T-helper 1 cell treated with Interleukin-12 subunit alpha and Interleukin-12 subunit beta and Interleukin-4 antibody, amounts not matched to agents 30 ng/mL and 1 ng/mL, for 36 hours (primary cell): Measurements from ENCODE around the gene OR6F1. TPM values are rescaled to one million over a fixed set of nuclear protein-coding genes. Genes with fewer than 3 reads are reported as not detected.
"Not testable (repeated sequence)": the region's sequence is repeated elsewhere in the genome, so short reads cannot be mapped to it uniquely, and the experiment has no call there.

ENCODE experiments used
- intact Hi-C: fragments of 100-400 bp; cut with micrococcal nuclease; formaldehyde crosslinking; loops from one replicate; pipeline ENCODE4 v1.15.1; 2024
- total RNA-seq: library from RNA; stranded (reverse); gene quantifications from 2 replicates; pipeline ENCODE4 v1.2.3, GENCODE V29; 2022

OR6F1 gene
- not detected in 2 replicates for total RNA-seq

DNA sequence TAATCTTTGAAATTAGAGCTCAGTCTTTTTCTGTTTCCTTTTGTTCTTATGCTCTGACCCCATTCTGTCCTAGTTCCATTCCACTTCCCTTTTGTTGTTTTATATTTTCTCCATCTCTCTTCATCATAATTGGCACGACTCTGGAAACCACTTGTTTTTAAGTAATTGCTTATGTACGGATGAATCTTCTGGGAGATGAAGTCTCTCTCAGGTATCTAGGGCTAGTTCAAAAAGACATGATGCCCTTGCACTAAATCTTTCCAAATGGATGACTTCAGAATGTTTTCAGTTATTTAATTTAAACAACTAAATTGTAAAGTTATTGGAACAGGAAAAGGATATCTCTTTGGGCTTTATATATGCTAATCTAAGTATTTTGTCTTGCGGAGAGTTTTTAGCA, at the start of gene OR6F1:
OR6F1 (minus strand) TSS at position 101 of the 400 bp plus-strand sequence. CDS start 3,891 bp downstream, outside the sequence.
- intact Hi-C loops, result no loop called here

GRCh38 chr1:247760456-247760855, 44.0 kb upstream of the OR6F1 start, which contains the start of gene OR1C1:
Gene OR1C1 (minus strand): TSS chr1:247760556. CDS start chr1:247758406, 2,150 bp downstream.
- intact Hi-C loops, result no loop called here

GRCh38 chr1:247754311-247754710, 37.9 kb upstream of the OR6F1 start:
- intact Hi-C loops, result not testable (repeated sequence)

GRCh38 chr1:247749870-247750269, 33.4 kb upstream of the OR6F1 start:
- intact Hi-C loops, result no loop called here

DNA sequence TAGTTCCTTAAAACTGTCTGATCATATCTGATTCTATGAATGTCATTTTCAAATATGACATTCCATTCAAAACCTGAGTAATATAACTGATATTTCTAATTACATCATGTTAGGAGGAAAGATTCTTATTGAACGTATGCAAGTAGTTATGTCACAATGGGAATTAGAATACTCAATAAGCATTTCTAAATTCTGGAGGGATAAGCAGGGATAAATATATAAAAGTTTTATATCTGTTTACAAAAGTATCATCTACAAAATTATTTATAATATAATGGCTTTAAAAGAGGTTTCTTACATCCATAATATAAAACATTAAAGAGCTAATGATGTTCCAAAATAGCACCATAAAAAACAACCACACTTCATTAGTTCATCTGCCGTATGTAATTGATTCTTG, 31.6 kb upstream of the OR6F1 start, which contains the start of gene OR14A2:
OR14A2 (minus strand) TSS at position 101 of the 400 bp plus-strand sequence.
- intact Hi-C loops, result no loop called here

- intact Hi-C loops, result no loop called here
Observed at GRCh38 chr1:247747616-247748015, 31.2 kb upstream of the OR6F1 start.

DNA sequence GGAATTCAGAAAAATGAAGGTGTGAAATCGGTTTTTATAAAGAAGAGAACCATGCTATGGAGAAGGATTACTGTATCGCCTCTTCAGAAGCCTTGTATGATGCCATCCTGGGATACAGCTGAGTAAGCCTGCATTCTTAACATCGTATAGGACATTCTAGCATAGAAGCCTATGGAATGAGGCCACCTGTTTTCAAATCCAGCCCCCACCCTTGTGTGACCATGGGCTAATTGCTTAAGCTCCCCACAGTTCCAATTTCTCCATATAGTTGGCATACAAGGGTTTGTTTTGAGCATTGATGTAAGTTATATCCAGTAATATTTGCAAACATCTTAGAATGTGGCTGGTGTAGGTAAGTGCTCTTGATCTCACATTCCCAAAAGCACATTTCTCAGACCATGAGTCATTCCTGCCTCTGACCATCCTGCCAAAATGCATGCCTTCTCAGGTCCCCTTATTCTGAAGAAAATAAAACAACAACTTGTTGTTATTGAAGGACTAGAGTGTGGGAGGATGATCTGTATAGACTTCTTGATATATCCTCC, 30.0 kb upstream of the OR6F1 start:
- intact Hi-C loops, result no loop called here

DNA sequence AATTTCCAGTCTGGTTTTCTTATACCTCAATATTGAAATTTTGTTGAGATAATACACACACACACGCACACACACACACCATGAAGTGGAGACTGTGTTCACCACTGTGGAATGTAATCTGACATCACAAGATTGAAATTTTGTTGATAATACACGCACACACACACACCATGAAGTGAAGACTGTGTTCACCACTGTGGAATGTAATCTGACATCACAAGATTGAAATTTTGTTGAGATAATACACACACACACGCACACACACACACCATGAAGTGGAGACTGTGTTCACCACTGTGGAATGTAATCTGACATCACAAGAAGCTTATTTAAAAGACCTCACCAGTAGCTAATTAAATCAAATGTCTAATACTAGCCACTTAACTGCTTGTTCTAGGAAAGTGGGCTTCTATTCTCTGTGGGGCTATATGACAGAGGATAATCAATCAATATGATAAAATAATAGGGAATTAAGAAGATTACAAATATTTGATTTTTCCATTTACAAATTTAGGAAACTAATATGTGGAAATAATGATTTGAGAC, 25.8 kb upstream of the OR6F1 start:
- intact Hi-C loops, result not testable (repeated sequence)

DNA sequence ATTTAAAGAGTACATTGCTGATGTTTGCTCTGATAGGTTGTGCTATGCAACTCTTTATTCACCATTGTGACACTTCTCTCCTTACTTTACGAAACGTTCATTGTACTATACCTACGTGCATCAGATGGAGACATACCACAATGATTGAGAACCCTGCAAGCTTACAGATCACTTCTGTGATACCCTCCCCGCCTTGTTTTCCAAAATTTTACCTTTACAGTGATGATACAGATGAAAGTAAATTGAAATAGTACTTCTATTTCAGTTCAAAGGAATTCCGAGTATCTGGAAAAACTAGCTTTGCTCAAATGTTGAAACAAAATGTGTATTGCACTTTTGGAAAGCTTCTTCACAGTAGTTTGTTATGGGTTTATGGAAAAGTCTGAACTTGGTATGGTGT, 25.3 kb upstream of the OR6F1 start:
- intact Hi-C loops, result no loop called here

GRCh38 chr1:247740721-247741120, 24.3 kb upstream of the OR6F1 start:
- intact Hi-C loops, result no loop called here

DNA sequence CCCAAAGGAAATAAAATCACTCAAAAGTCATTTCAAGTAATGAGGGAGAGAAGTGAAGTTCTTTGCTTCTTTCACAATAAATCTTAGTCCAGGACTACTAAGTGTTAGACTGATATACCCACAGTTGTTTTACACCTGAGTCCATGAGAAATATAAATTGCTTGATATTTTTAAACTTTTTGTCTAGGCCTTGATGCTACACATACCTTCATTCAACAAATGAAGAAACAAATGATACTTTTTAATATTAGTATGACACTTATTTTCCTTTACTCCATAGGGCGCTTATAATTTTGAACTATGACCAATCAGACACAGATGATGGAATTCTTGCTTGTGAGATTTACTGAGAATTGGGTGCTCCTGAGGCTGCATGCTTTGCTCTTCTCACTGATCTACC, 21.9 kb upstream of the OR6F1 start, which contains the start of gene OR14K1:
OR14K1 (plus strand) TSS at position 301 of the 400 bp plus-strand sequence; CDS start at position 301, 0 bp downstream.
- intact Hi-C loops, result no loop called here

DNA sequence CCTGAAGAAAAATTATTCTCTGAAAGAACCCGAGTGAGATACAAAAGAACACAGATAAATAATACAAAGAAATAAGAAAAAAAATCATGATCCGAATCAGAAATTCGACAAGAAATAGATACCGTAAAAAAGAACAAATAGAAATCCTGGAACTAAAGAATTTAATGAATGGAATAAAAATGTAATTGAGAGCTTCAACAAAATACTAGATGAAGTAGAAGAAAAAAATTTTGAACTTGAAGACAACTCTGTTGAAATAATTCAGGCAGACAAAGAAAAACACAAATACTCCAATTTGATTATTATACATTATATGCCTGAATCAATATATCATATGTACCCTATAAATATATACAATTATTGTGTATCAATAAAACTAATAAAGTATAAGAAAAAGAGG, 4.8 kb upstream of the OR6F1 start:
- intact Hi-C loops, result no loop called here

GRCh38 chr1:247713753-247714152, 2.7 kb downstream of the OR6F1 start:
- intact Hi-C loops, result no loop called here

GRCh38 chr1:247710681-247711080, 5.8 kb downstream of the OR6F1 start:
- intact Hi-C loops, result not testable (repeated sequence)

DNA sequence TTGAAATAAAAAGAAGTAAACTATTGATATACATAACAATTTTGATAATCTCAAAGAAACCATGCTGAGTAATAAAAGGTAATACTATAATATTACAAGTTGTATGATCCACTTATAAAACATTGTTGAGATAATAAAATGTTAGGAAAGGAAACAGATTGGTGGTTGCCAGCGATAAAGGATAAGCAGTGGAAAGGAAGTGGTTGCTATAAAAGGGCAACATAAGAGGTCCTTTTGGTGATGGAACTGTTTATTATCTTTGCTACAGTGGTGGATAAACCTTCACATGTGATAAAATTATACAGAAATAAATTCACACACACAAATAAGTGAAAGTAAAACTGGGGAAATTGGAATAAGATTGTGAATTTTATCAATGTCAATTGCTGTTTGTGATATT, 15.1 kb downstream of the OR6F1 start:
- intact Hi-C loops, result no loop called here

DNA sequence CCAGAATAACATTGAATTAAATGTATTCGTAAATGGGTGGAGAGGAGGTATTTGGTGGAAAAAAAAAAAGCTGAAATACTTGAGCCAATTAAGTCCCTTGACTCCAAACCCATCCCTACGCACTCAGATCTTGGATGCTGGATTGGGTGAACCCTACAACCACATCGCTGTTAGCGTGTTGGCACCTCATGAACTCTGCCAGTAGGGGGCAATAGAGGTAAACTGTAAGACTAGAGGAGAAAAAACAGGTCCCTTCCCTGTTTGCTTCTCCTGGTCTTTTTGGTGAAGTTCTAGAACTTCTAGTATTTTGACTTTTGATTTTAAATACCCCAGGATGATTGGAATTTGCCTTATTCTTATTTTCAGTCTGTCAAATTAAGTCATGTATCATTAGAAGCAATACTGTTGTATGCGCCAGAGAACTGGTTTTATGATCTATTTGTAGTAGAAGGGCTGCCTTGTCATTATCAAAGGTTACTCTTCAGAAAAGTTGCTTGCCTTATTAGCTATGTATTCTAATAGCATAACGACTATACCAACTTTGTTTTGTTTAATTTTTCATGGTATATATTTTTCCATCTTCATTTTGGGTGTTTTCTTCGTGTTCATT, 35.1 kb downstream of the OR6F1 start:
- intact Hi-C loops, result loop anchor here (1.0 kb wide), 2 partner anchors 176 to 291 kb away; partner anchors contain the start of gene TRIM58

- intact Hi-C loops, result no loop called here
Observed at GRCh38 chr1:247680171-247680570, 36.3 kb downstream of the OR6F1 start.

GRCh38 chr1:247679639-247680038, 36.8 kb downstream of the OR6F1 start, which contains the start of gene OR13G1:
Gene OR13G1 (minus strand): TSS chr1:247679739. CDS start chr1:247673041, 6,698 bp downstream.
- intact Hi-C loops, result no loop called here

- intact Hi-C loops, result no loop called here
Observed at GRCh38 chr1:247669225-247669624, 47.2 kb downstream of the OR6F1 start.
